Measurements from ENCODE around the gene SHROOM4.

DNA sequence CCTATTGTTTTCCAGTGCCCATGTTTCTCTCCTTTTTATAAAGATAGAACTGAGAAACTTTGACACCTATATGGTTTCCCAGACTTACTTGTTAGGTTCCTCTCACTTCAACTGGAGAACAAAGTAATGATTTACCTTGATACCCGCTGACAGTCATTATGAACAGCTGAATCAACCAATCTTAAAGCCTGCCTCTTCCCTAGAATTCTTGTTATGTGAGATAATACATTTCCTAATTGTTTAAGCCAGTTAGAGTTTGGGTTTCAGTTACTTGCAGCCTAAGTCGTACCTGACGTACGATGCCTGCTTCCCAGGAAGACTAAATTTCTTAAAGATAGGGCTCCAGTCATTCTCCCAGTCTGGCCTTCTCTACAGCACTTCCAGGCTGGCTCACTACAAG is 97.3 kb downstream of the SHROOM4 start:
- TF ChIP-seq ZBTB7A (IDR thresholded peaks at IDR 0.05; ENCODE audit: low read depth): no peak
- no peak for TF ChIP-seq TAF1 (IDR thresholded peaks at IDR 0.05; ENCODE audit: low read depth)
- TF ChIP-seq TEAD4 (IDR thresholded peaks at IDR 0.05): no peak
- TF ChIP-seq YY1 (IDR thresholded peaks at IDR 0.05; ENCODE audit: low read depth): no peak
- TF ChIP-seq, protein P1, sequence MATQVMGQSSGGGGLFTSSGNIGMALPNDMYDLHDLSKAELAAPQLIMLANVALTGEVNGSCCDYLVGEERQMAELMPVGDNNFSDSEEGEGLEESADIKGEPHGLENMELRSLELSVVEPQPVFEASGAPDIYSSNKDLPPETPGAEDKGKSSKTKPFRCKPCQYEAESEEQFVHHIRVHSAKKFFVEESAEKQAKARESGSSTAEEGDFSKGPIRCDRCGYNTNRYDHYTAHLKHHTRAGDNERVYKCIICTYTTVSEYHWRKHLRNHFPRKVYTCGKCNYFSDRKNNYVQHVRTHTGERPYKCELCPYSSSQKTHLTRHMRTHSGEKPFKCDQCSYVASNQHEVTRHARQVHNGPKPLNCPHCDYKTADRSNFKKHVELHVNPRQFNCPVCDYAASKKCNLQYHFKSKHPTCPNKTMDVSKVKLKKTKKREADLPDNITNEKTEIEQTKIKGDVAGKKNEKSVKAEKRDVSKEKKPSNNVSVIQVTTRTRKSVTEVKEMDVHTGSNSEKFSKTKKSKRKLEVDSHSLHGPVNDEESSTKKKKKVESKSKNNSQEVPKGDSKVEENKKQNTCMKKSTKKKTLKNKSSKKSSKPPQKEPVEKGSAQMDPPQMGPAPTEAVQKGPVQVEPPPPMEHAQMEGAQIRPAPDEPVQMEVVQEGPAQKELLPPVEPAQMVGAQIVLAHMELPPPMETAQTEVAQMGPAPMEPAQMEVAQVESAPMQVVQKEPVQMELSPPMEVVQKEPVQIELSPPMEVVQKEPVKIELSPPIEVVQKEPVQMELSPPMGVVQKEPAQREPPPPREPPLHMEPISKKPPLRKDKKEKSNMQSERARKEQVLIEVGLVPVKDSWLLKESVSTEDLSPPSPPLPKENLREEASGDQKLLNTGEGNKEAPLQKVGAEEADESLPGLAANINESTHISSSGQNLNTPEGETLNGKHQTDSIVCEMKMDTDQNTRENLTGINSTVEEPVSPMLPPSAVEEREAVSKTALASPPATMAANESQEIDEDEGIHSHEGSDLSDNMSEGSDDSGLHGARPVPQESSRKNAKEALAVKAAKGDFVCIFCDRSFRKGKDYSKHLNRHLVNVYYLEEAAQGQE (IDR thresholded peaks at IDR 0.05; ENCODE audit: low read depth): no peak
- TF ChIP-seq, protein P2, sequence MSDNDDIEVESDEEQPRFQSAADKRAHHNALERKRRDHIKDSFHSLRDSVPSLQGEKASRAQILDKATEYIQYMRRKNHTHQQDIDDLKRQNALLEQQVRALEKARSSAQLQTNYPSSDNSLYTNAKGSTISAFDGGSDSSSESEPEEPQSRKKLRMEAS (IDR thresholded peaks at IDR 0.05): no peak

All from Ishikawa (cell line).